ENCODE measurements around the gene PGAM1.
"Not testable (repeated sequence)": the region's sequence is repeated elsewhere in the genome, so short reads cannot be mapped to it uniquely, and the experiment has no call there.

PGAM1 gene

GRCh38 chr10:97425964-97426775 lies at the start of gene PGAM1:
Gene PGAM1 (plus strand): TSS chr10:97426191. CDS start chr10:97426308, 117 bp downstream.
- DNase-seq (ENCODE audit: low read depth): peak; percentile 95

GRCh38 chr10:97376413-97376812 lies 49.6 kb upstream of the PGAM1 start:
- DNase-seq (ENCODE audit: low read depth): no peak

GRCh38 chr10:97378933-97379921 lies 46.8 kb upstream of the PGAM1 start:
- no peak for DNase-seq (ENCODE audit: low read depth)

GRCh38 chr10:97380516-97380915 lies 45.5 kb upstream of the PGAM1 start:
- no peak for DNase-seq (ENCODE audit: low read depth)

GRCh38 chr10:97381626-97382025 lies 44.4 kb upstream of the PGAM1 start:
- no peak for DNase-seq (ENCODE audit: low read depth)

GRCh38 chr10:97383159-97383558 lies 42.8 kb upstream of the PGAM1 start:
- no peak for DNase-seq (ENCODE audit: low read depth)

GRCh38 chr10:97384156-97384555 lies 41.8 kb upstream of the PGAM1 start:
- DNase-seq (ENCODE audit: low read depth): no peak

- no peak for DNase-seq (ENCODE audit: low read depth)
These were observed 41.4 kb upstream of the PGAM1 start for GRCh38 chr10:97384641-97385040.

GRCh38 chr10:97385565-97385964 lies 40.4 kb upstream of the PGAM1 start:
- DNase-seq (ENCODE audit: low read depth): no peak

GRCh38 chr10:97388152-97388551 lies 37.8 kb upstream of the PGAM1 start:
- no peak for DNase-seq (ENCODE audit: low read depth)

GRCh38 chr10:97390091-97390490 lies 35.9 kb upstream of the PGAM1 start:
- DNase-seq (ENCODE audit: low read depth): no peak

GRCh38 chr10:97393034-97393573 lies 32.9 kb upstream of the PGAM1 start:
- DNase-seq (ENCODE audit: low read depth): no peak

GRCh38 chr10:97396056-97396455 lies 29.9 kb upstream of the PGAM1 start:
- DNase-seq (ENCODE audit: low read depth): no peak

- no peak for DNase-seq (ENCODE audit: low read depth)
These were observed 26.0 kb upstream of the PGAM1 start for GRCh38 chr10:97399843-97400545.

- DNase-seq (ENCODE audit: low read depth): peak; percentile 55
These were observed 25.1 kb upstream of the PGAM1 start, which contains the start of gene RRP12 for GRCh38 chr10:97400665-97401454. Gene RRP12 (minus strand): TSS chr10:97401340. CDS start chr10:97401231, 109 bp downstream.

GRCh38 chr10:97401455-97401919 lies 24.5 kb upstream of the PGAM1 start:
- DNase-seq (ENCODE audit: low read depth): no peak

- no peak for DNase-seq (ENCODE audit: low read depth)
These were observed 21.9 kb upstream of the PGAM1 start for GRCh38 chr10:97404044-97404443.

GRCh38 chr10:97406064-97406463 lies 19.9 kb upstream of the PGAM1 start:
- no peak for DNase-seq (ENCODE audit: low read depth)

GRCh38 chr10:97406483-97406882 lies 19.5 kb upstream of the PGAM1 start:
- DNase-seq (ENCODE audit: low read depth): not testable (repeated sequence)

- DNase-seq (ENCODE audit: low read depth): no peak
These were observed 18.6 kb upstream of the PGAM1 start for GRCh38 chr10:97407211-97407951.

Measured in stimulated activated CD8-positive, alpha-beta memory T cell treated with anti-CD3 and anti-CD28 coated beads, Interleukin-12 subunit alpha, Interleukin-12 subunit beta, amount 100 ng/mL, for 4 hours (primary cell).